Stimulated activated CD4-positive, alpha-beta T cell treated with anti-CD3 and anti-CD28 coated beads, Interleukin-2, amount 100 ng/mL, for 48 hours (primary cell): ENCODE measurements around the gene UTP14C.
A peak's percentile ranks its signal among the peaks of the same experiment; 100 is the strongest.
"Not testable (repeated sequence)": the region's sequence is repeated elsewhere in the genome, so short reads cannot be mapped to it uniquely, and the experiment has no call there.

ENCODE experiments used
- DNase-seq, 2 donors: peaks; one replicate each; pipeline ENCODE4 v3.0.0-alpha.2; 2020

Gene UTP14C

DNA sequence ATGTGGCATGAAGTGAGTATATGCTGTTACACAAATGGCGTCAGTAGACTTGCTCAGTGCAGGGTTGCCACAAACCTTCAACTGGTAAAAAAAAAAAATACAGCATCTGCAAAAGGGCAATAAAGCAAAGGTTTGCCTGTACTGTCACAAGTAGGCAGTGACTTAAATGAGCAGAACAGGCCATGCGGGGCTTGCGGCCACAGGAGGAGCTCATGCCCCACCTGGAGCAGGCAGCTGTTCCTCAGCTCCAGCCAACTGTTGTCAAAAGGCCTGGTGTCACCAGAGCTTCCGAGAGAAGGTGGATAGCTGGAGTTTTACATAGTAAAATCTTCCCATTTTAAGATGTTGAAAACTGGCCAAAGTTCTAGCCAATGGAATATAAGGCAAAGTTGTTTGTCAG is 20.9 kb upstream of the UTP14C start:
- DNase-seq, result no peak

DNA sequence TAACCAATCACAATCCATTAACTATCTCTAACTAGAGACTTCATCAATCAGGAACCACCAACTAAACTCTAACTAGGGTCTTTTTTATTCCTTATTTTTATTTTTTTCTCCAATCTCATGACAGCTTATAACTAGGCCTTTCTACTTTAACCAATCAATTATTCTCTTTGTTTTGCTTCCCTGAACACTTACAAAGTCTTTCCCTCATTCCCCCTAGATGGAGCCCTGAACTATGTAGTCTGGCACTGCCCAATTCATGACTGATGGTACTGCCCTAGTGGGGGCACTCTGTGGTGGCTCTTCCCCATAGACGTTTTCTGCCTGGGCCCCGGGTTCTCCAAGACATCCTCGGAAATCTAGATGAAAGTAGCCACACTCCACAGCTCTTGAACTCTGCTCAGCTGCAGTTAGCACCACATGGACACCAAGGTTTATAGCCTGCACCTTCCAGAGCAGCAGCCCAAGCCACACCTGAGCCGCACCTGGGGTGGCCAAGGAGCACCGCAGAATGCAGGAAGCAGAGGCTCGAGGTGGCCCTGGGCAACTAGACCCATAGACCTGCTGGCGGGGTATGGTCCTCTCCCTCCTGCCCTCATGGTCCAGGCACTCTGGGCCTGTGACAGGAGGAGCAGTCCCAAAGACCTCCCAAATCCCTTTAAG is 19.9 kb upstream of the UTP14C start:
- DNase-seq, result no peak

DNA sequence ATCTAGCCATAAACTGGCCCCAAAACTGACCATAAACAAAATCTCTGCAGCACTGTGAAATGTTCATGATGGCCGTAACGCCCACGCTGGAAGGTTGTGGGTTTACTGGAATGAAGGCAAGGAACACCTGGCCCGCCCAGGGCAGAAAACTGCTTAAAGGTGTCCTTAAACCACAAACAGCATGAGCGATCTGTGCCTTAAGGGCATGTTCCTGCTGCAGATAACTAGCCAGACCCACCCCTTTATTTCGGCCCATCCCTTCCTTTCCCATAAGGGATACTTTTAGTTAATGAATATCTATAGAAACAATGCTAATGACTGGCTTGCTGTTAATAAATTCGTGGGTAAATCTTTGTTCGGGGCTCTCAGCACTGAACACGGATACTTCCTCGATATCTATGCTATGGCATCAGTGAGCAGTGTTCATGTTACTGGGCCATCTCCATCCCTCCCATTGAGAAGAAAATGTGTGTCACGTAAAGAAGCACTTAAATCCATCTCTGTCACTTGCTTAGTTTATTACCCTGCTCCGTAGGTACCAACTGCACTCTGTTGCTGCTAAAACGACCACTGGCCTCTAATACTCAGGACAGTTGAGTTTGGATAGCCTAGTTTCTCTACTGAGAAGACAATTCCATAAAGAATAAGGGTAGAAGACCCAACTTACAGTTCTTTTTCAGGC is 18.5 kb upstream of the UTP14C start:
- no peak for DNase-seq

DNA sequence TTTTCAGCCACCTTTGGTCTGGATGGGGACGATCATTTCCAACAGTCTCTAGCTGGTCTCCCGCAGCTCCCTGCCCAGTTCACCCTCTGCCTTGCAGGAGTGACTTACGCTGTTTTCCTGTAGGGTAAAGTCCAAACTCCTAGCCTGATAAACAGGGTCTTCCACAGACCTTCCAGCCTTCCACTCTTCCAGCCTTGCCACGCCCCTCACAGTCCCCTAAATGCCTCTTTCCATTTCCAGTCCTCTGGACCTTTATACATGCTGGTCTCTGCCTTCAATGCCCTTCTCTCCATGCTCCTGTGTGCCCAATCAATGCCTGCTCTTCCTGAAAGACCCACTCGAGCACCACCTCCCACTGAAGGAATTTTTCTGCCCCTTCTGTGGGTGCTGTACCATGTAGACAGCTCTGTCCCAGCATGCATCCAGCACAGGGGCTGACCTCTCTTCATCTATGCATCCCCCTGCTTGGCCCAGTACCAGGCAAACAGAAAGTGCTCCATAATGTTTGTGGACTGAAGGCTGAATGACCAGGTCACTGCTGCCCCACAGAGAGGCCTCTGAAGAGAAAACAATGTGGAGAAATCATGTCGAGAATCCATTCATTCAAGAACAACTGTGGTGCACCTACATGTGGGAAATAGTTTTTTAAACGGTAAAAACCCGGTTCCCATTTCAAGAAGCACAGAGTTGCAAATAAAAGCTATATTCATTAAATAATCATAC is 17.8 kb upstream of the UTP14C start:
- DNase-seq, result no peak

DNA sequence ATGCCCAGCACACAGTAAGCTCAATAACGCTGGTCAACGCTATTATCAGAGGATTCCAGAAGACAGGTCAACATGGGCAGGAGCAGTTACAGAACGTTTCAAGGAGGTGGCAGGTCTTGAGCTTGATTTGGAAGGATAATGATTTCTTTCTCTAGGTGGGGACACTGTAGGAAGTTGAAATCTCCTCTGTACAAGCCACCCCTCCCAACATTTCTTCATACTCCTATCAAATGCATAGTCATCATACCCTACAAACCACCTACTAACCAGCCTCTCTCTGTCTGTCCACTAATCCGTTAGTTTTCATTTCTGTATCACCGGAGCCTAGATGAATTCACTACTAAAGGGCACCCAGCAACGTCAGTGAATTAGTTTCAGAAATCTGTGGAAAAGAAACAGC is 14.5 kb upstream of the UTP14C start:
- DNase-seq, result no peak

DNA sequence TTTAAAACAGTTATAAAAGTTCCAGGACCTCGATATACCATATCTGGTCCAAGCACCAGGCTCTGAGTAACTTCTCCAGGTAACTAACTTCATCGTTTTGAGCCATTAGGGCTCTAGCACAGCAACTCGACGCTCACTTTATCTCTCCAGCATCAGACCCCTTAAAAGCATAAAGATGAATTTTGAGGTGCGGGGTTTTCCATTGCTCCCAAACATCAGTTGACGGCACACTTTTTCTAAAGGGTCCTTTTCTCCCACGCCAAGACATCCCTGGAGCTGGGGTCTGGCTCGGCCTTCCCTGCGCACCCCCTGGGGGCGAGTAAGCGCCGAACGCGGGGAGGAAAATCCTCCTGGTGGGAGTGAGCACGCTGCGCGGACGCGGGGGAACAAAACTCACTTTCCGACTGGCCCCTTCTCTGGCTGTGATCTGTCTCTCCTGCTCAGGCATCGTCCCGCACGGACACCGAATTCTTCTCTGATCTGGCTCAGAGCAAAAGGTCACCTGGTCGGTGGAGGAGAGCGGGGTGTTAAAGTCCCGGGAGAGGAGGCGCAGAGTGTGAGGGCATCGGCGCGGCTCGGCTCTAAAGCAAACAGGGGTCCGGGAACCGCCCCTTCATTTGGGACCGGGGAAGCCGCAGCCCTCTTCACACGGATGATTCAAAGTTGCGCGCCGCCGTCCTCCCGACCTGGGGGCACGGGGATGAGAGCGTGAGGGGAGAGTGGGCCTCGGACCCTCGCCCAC is 13.4 kb upstream of the UTP14C start, which contains the start of gene ATP7B:
Gene ATP7B (minus strand): TSS at position 561 of the 742 bp plus-strand sequence. CDS start 113 bp downstream, at position 448.
- peak; percentile 13 to 17 for DNase-seq

DNA sequence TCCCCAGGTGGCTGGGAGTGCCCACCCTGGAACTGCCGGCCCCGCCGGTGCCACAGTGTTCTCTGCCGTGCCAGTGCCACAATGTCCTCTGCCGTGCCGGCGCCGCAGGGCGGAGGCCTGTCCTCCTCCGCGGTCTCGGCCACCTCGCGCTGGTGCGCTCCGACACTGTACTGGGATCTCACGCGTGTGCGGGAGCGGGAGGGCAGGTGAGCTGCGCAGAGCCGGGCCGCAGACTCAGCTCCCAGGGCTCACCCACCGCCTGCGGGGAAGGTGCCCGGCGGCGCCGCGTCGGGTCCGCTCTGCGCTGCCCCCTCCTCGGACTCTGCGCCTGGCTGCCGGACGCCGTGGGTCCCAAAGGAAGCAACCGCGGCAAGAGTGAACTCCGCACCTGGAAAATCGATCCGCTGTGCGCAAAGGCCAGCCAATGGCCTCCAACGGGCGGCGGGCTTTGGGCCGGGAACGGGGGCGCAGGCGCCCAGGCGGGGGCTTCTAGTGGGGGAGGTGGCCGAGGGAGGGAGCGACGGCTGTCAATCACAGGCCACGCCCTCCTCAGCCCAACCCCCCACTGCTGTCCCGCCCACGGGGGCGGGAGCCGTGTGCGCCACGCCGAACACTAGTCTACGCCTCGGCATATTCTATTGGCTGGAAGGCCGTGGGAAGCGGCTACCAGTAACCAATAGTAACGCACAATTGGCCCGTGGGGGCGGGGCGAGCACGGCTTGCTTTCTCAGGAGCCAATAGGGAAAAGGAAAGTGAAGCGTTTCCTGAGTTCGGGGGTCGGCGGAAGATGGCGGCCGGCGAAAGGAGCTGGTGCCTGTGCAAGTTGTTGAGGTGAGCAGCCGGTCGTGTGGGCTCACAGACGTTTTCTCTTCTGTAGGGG is 12.6 kb upstream of the UTP14C start, which contains the start of gene ALG11:
Gene ALG11 (plus strand): TSS at position 767 of the 880 bp plus-strand sequence. CDS start 21 bp downstream, at position 788.
- peak; percentile 99 for DNase-seq

DNA sequence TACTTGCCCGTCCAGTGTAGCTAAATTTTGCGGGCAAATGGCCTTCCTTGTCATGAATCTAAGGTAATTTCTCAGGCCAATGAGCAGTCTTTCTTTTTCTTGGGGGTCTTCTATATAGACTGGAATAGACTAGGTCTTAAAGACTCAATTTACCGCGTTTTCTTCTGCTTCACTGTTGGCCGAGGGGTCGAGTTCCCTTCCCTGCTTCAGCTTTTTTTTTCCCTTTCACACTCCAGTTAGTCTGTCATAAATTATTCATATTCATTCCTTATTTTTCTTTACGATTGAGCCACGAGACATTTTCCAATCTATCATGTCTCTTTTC is 12.0 kb upstream of the UTP14C start:
- DNase-seq, result no peak

DNA sequence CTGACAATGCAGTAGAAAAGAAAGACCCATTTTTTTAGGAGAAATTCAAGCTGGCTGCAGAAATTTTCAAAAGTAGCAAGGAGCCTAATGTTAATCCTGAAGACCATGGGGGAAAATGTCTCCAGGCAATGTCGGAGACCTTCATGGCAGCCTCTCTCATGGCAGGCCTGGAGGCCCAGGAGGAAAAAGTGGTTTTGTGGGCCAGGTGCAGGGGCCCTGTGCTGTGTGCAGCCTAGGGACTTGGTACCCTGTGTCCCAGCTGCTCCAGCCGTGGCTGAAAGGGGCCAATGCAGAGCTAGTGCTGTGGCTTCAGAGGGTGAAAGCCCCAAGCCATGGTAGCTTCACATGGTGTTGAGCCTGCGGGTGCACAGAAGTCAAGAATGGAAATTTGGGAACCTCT is 8.2 kb upstream of the UTP14C start:
- no peak for DNase-seq

DNA sequence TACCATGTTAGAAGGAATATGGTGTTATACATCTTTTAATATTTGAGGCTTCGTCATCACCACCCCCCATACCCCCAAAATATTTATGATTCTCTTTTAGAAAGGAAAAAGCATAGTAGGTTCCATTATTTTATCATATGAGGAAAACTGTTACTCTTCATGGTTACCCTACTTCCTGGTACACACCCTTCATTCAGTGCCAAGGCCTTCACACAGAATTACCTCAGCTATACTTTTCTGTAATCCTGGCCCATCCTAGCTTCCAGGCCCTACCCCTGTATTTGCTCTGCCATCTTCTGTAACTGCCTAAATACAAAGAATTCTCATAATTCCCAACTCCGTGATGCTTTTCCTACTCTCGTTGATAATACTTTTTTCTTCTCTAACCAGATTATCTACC is 4.3 kb upstream of the UTP14C start:
- no peak for DNase-seq

DNA sequence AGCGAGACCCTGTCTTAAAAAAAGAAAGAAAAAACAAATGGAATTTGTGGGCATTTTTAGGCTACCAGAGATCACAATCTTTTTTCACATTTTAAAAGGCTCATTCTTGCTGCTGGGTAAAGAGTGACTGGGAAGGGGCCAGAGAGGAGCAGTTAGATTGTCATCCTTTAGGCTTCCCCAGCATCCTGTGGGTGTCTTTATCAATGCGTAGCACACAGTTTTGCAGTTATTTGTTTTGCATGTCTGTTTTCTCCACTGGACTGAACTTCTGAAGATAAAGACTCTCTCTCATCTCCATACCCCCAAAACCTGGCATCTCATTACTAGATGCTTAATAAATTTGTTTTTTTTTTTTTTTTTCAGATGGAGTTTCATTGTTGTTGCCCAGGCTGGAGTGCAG is 2.1 kb upstream of the UTP14C start:
- DNase-seq, result no peak

DNA sequence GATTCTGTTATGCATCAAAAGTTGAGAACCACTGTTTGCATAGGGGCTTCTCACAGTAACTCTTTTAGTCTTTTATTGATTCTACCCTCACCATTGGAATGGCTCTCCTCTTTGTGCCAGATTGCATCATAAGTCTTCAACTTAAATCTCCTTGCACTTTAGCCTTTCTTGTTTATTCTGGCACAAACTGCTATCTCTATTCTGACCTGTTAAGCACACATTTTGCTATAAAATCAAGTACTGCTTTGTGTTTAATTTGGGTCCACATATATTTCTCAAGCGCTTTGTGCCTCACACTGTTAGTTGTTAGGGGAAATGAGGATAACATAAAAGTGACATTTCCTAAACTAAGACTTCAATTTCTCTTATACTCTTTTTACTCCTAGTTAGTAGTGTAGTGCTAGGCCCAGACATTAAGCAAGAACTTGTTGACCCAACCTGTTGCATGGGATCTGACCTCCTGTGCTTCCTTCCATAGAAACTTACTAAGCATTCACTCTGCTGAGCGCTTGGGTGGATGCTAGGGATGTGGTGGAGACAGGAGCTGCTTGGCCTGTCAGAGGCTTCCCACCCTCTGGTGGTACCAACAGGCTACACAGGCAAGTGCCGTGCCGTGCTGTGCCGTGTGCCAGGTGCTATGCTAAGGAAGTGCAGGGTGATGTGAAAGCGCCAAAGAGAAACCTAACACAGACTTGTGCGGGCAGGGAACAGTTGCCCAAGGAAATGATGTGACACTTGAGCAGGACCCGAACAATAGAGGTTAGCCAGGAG is 1.2 kb downstream of the UTP14C start:
- no peak for DNase-seq

DNA sequence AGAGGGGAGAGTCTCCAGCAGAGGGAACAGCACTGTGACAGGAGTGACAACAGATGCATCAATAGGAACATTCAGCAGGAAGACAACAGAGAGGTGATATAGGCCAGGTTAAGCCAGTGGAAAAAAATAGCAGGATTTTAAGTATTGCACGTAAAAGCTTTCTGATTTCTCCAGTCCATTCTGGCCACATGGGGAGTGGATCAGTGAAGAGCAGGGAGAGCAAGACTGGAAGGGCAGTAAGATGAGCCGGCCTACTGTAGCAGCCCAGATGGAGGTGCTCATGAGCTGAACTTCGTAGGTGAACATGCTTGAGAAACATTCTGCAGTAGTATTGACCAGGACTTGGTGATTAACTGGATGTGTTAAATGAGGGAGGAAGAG is 1.7 kb downstream of the UTP14C start:
- no peak for DNase-seq

DNA sequence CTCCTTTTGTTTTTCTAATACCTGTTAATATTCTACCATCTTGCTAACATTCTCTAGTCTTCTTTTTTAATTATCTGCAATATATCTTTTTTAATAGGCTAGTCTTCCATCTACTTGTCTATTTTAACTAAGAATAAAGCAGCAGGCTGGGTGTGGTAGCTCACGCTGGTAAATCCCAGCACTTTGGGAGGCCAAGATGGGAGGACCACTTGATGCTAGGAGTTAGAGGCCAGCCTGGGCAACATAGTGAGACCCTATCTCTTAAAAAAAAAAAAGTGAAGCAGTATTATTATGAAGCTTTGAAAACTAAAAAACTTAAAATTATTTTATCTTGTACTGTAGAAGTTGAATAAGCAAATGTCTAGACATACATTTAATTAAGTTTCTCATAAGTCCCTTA is 3.3 kb downstream of the UTP14C start:
- no peak for DNase-seq

DNA sequence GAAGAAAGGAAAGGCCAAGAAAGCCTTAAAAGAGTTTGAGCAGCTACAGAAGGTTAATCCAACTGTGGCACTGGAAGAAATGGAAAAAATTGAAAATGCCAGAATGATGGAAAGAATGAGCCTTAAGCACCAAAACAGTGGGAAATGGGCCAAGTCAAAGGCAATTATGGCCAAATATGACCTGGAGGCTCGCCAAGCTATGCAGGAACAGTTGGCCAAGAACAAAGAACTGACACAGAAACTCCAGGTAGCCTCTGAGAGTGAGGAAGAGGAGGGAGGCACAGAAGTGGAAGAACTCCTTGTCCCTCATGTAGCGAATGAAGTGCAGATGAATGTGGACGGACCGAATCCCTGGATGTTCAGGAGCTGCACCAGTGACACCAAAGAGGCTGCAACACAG is 5.1 kb downstream of the UTP14C start:
- no peak for DNase-seq

DNA sequence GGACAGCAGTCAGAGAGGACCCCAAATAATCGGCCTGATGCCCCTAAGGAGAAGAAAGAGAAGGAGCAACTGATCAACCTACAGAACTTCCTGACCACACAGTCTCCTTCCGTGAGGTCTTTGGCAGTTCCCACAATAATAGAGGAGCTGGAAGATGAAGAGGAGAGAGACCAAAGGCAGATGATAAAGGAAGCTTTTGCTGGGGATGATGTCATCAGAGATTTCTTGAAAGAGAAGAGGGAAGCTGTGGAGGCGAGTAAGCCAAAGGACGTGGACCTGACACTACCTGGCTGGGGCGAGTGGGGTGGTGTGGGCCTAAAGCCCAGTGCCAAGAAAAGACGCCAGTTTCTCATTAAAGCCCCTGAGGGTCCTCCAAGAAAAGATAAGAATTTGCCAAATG is 5.9 kb downstream of the UTP14C start:
- DNase-seq, result not testable (repeated sequence)

DNA sequence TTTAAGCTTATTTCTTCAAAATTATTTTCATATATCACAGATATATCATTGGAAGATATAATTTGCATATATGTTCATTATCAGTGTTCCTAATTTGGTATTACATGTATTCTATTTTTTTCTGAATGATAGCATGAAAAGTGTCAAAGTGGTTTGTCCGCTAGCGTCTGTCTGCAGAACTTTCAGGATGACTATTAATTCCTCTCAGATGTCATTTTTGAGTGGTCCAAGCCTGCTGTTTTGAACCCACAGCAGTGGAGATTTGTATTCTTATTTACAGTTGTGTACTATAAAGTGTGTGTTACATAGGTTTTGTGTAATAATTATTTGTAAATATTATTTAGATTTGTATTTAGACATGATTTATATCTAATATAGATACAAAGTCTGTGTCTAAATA is 8.5 kb downstream of the UTP14C start:
- no peak for DNase-seq

DNA sequence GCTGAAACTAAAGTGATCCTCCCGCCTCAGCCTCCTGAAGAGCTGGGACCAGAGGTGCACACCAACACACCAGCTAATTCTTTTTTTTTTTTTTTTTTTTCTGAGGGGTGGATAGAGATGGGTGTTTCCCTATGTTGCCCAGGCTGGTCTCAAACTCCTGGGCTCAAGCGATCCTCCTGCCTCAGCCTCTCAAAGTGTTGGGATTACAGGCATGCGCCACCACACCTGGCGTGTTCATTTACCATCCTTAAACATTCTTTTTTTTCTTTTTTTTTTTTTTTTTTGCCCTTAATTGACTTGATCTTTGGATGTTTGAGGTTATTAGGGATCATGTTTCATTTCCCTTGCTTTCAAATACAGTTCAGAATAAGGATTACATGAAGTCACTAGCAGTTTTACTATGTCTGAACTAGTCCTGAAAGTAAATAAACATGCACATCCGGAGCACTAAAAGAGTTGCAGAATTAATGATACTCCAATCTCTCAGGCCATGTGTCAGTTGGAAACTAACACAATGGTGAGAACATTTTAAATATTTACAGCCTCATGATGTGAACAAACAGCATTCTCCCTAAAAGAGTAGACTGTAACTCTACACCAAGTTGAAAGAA is 10.2 kb downstream of the UTP14C start:
- no peak for DNase-seq

DNA sequence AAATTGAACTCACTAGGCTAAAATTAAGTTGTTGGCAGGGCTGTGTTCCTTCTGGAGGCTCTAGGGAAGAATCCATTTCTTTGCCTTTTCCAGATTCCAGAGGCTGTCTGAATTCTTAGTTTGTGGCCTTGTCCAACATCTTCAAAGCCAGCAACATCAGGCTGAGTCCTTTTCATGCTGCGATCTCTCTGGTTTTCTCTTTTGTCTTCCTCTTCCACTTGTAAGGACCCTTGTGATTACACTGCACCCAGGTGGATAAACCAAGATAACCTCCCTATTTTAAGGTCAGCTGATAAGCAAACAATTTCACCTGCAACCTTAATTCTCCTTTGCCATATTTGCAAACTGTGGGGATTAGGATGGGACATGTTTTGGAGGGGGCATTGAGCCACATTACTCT is 11.5 kb downstream of the UTP14C start:
- no peak for DNase-seq

DNA sequence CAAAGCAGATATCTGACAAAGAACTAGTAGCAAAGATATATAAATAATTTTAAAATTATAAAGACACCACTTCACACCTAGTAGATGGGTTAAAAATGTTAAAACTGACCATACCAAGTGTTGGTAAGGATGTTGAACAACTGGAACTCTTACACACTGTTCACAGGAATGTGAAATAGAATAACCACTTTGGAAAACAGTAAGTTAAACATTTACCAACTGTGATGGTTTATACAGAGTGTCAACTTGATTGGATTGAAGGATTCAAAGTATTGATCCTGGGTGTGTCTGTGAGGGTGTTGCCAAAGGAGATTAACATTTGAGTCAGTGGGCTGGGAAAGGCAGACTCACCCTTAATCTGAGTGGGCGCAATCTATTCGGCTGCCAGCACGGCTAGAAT is 19.2 kb downstream of the UTP14C start:
- no peak for DNase-seq

DNA sequence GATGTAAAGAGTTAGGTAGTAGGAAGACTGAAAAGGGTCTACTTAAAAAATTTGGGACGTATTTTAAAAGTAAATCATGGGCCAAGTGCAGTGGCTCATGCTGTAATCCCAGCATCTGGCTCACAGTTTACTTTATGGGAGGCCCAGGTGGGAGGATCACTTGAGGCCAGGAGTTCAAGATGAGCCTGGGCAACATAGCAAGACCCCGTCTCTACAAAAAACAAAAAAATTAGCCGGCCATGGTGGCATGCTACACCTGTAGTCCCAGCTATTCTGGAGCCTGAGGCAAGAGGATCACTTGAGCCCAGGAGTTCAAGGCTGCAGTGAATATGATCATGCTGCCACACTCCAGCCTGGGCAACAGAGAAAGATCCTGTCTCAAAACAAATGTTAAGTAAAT is 23.0 kb downstream of the UTP14C start:
- DNase-seq, result no peak
